K562 (cell line): ENCODE results near the gene NTPCR. TPM values are rescaled to one million over a fixed set of nuclear protein-coding genes. Genes with fewer than 3 reads are reported as not detected.

Source experiments
- ATAC-seq: fragments of 200-7000 bp; cut with Tn5 transposase; 3 replicates; pipeline ENCODE4 v1.9.1; 2020; ENCODE audit warnings: moderate library complexity
- BruUV-seq: library from RNA; stranded (reverse); fragments of 400-500 nt; replicated peaks from 2 replicates; lab custom pipeline; 2021; lab: Mats Ljungman, UMichigan
- CTCF ChIA-PET: fragments of 300-600 bp; formaldehyde crosslinking; extraction: SDS; loops from one replicate; lab custom pipeline; 2021; ENCODE audit warnings: low intra/inter-chr PET ratio; lab: Yijun Ruan, JAX
- POLR2A ChIA-PET: fragments of 300-600, 350-650 bp; sonication (Branson Sonifier 250); formaldehyde crosslinking; extraction: SDS; loops from one replicate; lab custom pipeline; 2021; ENCODE audit warnings: antibody characterized with exemption, inconsistent platforms; lab: Yijun Ruan, JAX
- DNase-seq, 4 experiments: peaks; one replicate each; pipeline versions ENCODE4 v3.0.0 to v3.0.0-alpha.2; 2011 to 2018; ENCODE audit warnings: low spot score in 3 of 4, mixed read lengths in 3 of 4; ENCODE audit errors: extremely low read depth in 1 of 4
- FAIRE-seq: peaks from 2 replicates; lab custom pipeline; 2011; peaks lifted over from hg19 to GRCh38; lab: Jason Lieb, UNC
- H2AFZ ChIP-seq: 2 replicates; pipeline ENCODE4 v1.6.0; 2011; ENCODE audit warnings: low read depth, low read length, control low read depth, inconsistent platforms
- H3K27ac ChIP-seq: fragments of 200-600 bp; 3 replicates; pipeline ENCODE4 v1.8.0; 2011; ENCODE audit warnings: low read depth, mild to moderate bottlenecking, control low read depth, inconsistent platforms, low read length, moderate library complexity, mixed read lengths; ENCODE audit errors: extremely low read depth
- H3K27me3 ChIP-seq, 2 experiments: fragments of 300-600 bp in 1 of 2; 2 replicates in 1 of 2; 3 replicates in 1 of 2; pipeline versions ENCODE4 v1.6.0 to v1.8.0; 2011; ENCODE audit warnings: inconsistent platforms in 2 of 2, low read length in 2 of 2, mild to moderate bottlenecking in 1 of 2, mixed read lengths in 1 of 2, moderate library complexity in 1 of 2; ENCODE audit not compliant: control insufficient read depth in 2 of 2, insufficient read depth in 2 of 2
- H3K36me3 ChIP-seq: fragments of 300-600 bp; 3 replicates; pipeline ENCODE4 v1.8.0; 2011; ENCODE audit warnings: mild to moderate bottlenecking, low read length, inconsistent platforms; ENCODE audit not compliant: control insufficient read depth, insufficient read depth
- H3K4me1 ChIP-seq, 2 experiments: fragments of 200-600 bp in 1 of 2; replicated peaks in 1 of 2; 2 replicates in 1 of 2; 3 replicates in 1 of 2; pipeline versions ENCODE4 v1.5.1 to v1.8.0; 2011; ENCODE audit warnings: inconsistent platforms in 2 of 2, low read length in 2 of 2, mild to moderate bottlenecking in 1 of 2, mixed read lengths in 1 of 2, moderate library complexity in 1 of 2; ENCODE audit not compliant: control insufficient read depth in 2 of 2, insufficient read depth in 2 of 2
- H3K4me2 ChIP-seq: 2 replicates; pipeline ENCODE4 v1.6.1; 2011; ENCODE audit warnings: low read length, control low read depth, inconsistent platforms, mixed read lengths; ENCODE audit not compliant: insufficient read depth
- H3K4me3 ChIP-seq: fragments of 200-600 bp; sonication (generic), shearing (Covaris generic); 2 replicates; pipeline ENCODE4 v1.5.1; 2016; ENCODE audit warnings: control low read depth, inconsistent platforms
- H3K79me2 ChIP-seq: fragments of 200-600 bp; 3 replicates; pipeline ENCODE4 v1.8.0; 2011; ENCODE audit warnings: low read length, inconsistent platforms; ENCODE audit not compliant: control insufficient read depth, insufficient read depth
- H3K9ac ChIP-seq, 2 experiments: 2 replicates each; pipeline versions ENCODE4 v1.6.0 to v1.6.1; 2011; ENCODE audit warnings: low read depth in 2 of 2, low read length in 2 of 2, control low read depth in 1 of 2, inconsistent platforms in 1 of 2, mild to moderate bottlenecking in 1 of 2, mixed read lengths in 1 of 2; ENCODE audit not compliant: insufficient read depth in 1 of 2
- H3K9me1 ChIP-seq: one replicate; pipeline ENCODE4 v1.6.0; 2011; ENCODE audit warnings: inconsistent platforms, mild to moderate bottlenecking, low read length, moderate library complexity; ENCODE audit not compliant: control insufficient read depth, insufficient read depth
- H3K9me3 ChIP-seq: replicated peaks from 2 replicates; pipeline ENCODE4 v1.5.1; 2011; ENCODE audit warnings: low read depth, low read length, inconsistent platforms; ENCODE audit not compliant: control insufficient read depth, insufficient read depth
- H4K20me1 ChIP-seq: replicated peaks from 2 replicates; pipeline ENCODE4 v1.6.1; 2011; ENCODE audit warnings: low read length, inconsistent platforms, mixed read lengths; ENCODE audit not compliant: control insufficient read depth, insufficient read depth
- CBX1 ChIP-seq: sonication (generic); IDR thresholded peaks from 2 replicates; pipeline ENCODE4 v1.6.1; 2016; ENCODE audit warnings: antibody characterized with exemption, low read depth, mild to moderate bottlenecking
- FOXM1 ChIP-seq, 2 experiments: fragments of 450-650 bp in 1 of 2; sonication (generic) in 1 of 2; formaldehyde crosslinking in 1 of 2; IDR thresholded peaks; 2 replicates each; pipeline versions ENCODE4 v1.6.1 to v1.9.0; 2017 to 2022; ENCODE audit warnings: low read depth in 2 of 2, mild to moderate bottlenecking in 2 of 2, missing genetic modification reagents in 1 of 2, moderate library complexity in 1 of 2
- FOXO4 ChIP-seq: fragments of 450-650 bp; formaldehyde crosslinking; IDR thresholded peaks from 2 replicates; pipeline ENCODE4 v1.4.0; 2020; ENCODE audit warnings: mild to moderate bottlenecking, moderate library complexity
- GTF2F1 ChIP-seq: IDR thresholded peaks from 2 replicates; pipeline ENCODE4 v1.6.1; 2011; ENCODE audit warnings: low read depth, low read length, improper control_type of control experiment
- LEF1 ChIP-seq: fragments of 450-650 bp; IDR thresholded peaks from 2 replicates; pipeline ENCODE4 v1.6.1; 2016; ENCODE audit warnings: mild to moderate bottlenecking
- MED1 ChIP-seq: sonication (generic); formaldehyde crosslinking; IDR thresholded peaks from 2 replicates; pipeline ENCODE4 v1.8.1; 2023; ENCODE audit warnings: missing genetic modification reagents, borderline replicate concordance
- PCBP1 ChIP-seq: fragments of 200-400 bp; formaldehyde crosslinking; IDR thresholded peaks from 2 replicates; pipeline ENCODE4 v1.6.1; 2018; ENCODE audit warnings: mild to moderate bottlenecking, low read depth, low read length; ENCODE audit not compliant: poor library complexity, severe bottlenecking
- POLR2A ChIP-seq: fragments of 450-650 bp; conservative IDR thresholded peaks from 2 replicates; pipeline ENCODE4 v1.6.1; 2016
- SAP30 ChIP-seq: fragments of 200-600 bp; sonication (generic); IDR thresholded peaks from 2 replicates; pipeline ENCODE4 v1.6.1; 2012; ENCODE audit warnings: borderline replicate concordance, low read depth, mild to moderate bottlenecking, moderate library complexity, low read length, control low read depth, inconsistent platforms; ENCODE audit not compliant: insufficient read depth, poor library complexity, severe bottlenecking
- SRSF9 ChIP-seq: fragments of 200-400 bp; formaldehyde crosslinking; IDR thresholded peaks from 2 replicates; pipeline ENCODE4 v1.6.1; 2017; ENCODE audit warnings: low read depth, low read length, borderline replicate concordance
- TEAD1 ChIP-seq, 2 experiments: fragments of 450-650 bp in 1 of 2; sonication (generic) in 1 of 2; formaldehyde crosslinking; IDR thresholded peaks; 2 replicates each; pipeline versions ENCODE4 v1.4.0 to v1.8.0; 2020 to 2022; ENCODE audit warnings: mild to moderate bottlenecking in 2 of 2, missing genetic modification reagents in 1 of 2
- ZC3H8 ChIP-seq: fragments of 450-650 bp; IDR thresholded peaks from 2 replicates; pipeline ENCODE4 v1.6.1; 2017
- ZNF41 ChIP-seq: fragments of 250-450 bp; sonication (Bioruptor Pico); conservative IDR thresholded peaks from 2 replicates; pipeline ENCODE4 v1.4.0; 2020; ENCODE audit warnings: mild to moderate bottlenecking
- ZNF780A ChIP-seq: fragments of 250-450 bp; sonication (Bioruptor Pico); IDR thresholded peaks from 2 replicates; pipeline ENCODE4 v1.5.0; 2021; ENCODE audit warnings: mild to moderate bottlenecking
- WGBS: fragments of 100-300 bp; shearing (Covaris generic); methylation state at CpG from one replicate; pipeline ENCODE4 v1.1.6; 2016; ENCODE audit warnings: low coverage, mixed read lengths; ENCODE audit not compliant: insufficient coverage; ENCODE audit errors: missing lambda C conversion rate; 5-methylcytosine and 5-hydroxymethylcytosine counted together
- in situ Hi-C: fragments of 300-500 bp; cut with MboI; formaldehyde crosslinking; loops from 4 replicates; pipeline ENCODE4 v1.15.0; 2018; ENCODE audit warnings: inconsistent platforms, mixed read lengths
- intact Hi-C: fragments of 100-400 bp; cut with micrococcal nuclease; formaldehyde crosslinking; loops from 2 replicates; pipeline ENCODE4 v1.14.2; 2022
- polyA plus RNA-seq, 8 experiments: library from polyadenylated mRNA; depleted of rRNA in 4 of 8; stranded (reverse) in 5 of 8; unstranded in 3 of 8; fragments of >200 nt; fragmentation: Nextera tagmentation in 2 of 8; fragmentation: Illumina TruSeq in 1 of 8; extraction: Ambion mirVana in 2 of 8; extraction: Trizol in 1 of 8; gene quantifications; 2 replicates each; pipeline versions ENCODE4 v1.2.1 to v1.2.3, GENCODE V29; 2011 to 2014; ENCODE audit warnings: inconsistent platforms in 1 of 8, missing spikeins in 1 of 8
- total RNA-seq, 7 experiments: library from RNA; depleted of rRNA in 6 of 7; stranded (reverse); fragments of >200 nt in 6 of 7; fragmentation: Illumina TruSeq in 2 of 7; extraction: Trizol in 2 of 7; gene quantifications; 2 replicates each; pipeline versions ENCODE4 v1.2.1 to v1.2.3, GENCODE V29; 2011 to 2021; ENCODE audit warnings: low replicate concordance in 1 of 7
- TF ChIP-seq, protein P1 (sequence below): fragments of 250-450 bp; sonication (Bioruptor Pico); IDR thresholded peaks from 2 replicates; pipeline ENCODE4 v1.4.0; 2020; ENCODE audit warnings: mild to moderate bottlenecking, moderate library complexity
- TF ChIP-seq, protein P2 (sequence below): sonication (generic); formaldehyde crosslinking; IDR thresholded peaks from 2 replicates; pipeline ENCODE4 v1.8.1; 2023; ENCODE audit warnings: mild to moderate bottlenecking, missing genetic modification reagents

The NTPCR gene
- total and polyA plus RNA-seq, 9 of the 15 experiments (the other 6 are each of a cell fraction or from before 2014, with no cell fraction given), result 19.3 to 105 (median 48.8) TPM

GRCh38 chr1:233010146-233010545 is 59.7 kb downstream of the NTPCR start (continued):
- TF ChIP-seq, protein P1, sequence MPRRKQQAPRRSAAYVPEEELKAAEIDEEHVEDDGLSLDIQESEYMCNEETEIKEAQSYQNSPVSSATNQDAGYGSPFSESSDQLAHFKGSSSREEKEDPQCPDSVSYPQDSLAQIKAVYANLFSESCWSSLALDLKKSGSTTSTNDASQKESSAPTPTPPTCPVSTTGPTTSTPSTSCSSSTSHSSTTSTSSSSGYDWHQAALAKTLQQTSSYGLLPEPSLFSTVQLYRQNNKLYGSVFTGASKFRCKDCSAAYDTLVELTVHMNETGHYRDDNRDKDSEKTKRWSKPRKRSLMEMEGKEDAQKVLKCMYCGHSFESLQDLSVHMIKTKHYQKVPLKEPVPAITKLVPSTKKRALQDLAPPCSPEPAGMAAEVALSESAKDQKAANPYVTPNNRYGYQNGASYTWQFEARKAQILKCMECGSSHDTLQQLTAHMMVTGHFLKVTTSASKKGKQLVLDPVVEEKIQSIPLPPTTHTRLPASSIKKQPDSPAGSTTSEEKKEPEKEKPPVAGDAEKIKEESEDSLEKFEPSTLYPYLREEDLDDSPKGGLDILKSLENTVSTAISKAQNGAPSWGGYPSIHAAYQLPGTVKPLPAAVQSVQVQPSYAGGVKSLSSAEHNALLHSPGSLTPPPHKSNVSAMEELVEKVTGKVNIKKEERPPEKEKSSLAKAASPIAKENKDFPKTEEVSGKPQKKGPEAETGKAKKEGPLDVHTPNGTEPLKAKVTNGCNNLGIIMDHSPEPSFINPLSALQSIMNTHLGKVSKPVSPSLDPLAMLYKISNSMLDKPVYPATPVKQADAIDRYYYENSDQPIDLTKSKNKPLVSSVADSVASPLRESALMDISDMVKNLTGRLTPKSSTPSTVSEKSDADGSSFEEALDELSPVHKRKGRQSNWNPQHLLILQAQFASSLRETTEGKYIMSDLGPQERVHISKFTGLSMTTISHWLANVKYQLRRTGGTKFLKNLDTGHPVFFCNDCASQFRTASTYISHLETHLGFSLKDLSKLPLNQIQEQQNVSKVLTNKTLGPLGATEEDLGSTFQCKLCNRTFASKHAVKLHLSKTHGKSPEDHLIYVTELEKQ (CRISPR knock-in tag), result no peak
- no peak for TF ChIP-seq MED1 (CRISPR knock-in tag)
- no peak for TF ChIP-seq ZNF41 (CRISPR knock-in tag)
- no peak for TF ChIP-seq SRSF9

DNA sequence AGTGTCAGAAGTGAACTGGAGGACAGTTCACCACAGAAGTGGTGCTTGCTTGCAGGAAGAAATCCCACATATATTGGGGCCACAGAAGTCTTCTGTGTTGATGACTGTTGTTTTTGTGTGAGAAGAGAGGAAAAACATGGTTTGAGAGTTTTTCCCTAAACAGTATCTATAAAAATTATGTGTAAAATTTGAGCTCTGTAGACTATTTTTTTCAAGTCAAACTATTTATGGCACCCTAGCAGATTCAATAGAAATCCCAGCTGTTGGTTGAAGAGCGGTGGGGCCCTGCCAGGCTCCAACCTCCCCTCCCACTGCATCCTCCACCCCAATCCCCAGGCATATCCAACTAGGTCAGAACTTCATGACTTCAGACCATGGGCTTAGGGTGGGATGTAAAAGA is 61.6 kb downstream of the NTPCR start:
- DNase-seq, result no peak
- TF ChIP-seq ZC3H8 (no peak), CBX1 (no peak), LEF1 (no peak), POLR2A (no peak), FOXO4 (CRISPR knock-in tag) (no peak), TEAD1 (CRISPR knock-in tag; IDR thresholded peaks at IDR 0.05) (no peak), PCBP1 (no peak), GTF2F1 (no peak), FOXM1 (IDR thresholded peaks at IDR 0.05; ENCODE audit: low read depth) (no peak), FOXM1 (CRISPR knock-in tag; IDR thresholded peaks at IDR 0.05; ENCODE audit: low read depth) (no peak), SAP30 (no peak), ZNF780A (CRISPR knock-in tag) (no peak)
- TF ChIP-seq, protein P2, sequence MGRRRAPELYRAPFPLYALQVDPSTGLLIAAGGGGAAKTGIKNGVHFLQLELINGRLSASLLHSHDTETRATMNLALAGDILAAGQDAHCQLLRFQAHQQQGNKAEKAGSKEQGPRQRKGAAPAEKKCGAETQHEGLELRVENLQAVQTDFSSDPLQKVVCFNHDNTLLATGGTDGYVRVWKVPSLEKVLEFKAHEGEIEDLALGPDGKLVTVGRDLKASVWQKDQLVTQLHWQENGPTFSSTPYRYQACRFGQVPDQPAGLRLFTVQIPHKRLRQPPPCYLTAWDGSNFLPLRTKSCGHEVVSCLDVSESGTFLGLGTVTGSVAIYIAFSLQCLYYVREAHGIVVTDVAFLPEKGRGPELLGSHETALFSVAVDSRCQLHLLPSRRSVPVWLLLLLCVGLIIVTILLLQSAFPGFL, result no peak
- in situ Hi-C loops (no loop called here), intact Hi-C loops (no loop called here)
- no peak for FAIRE-seq
- ChIA-PET CTCF (no interaction called here), POLR2A (interaction anchor here (2.4 kb wide), 1 partner anchor 13 kb away, joined by 6 read pairs; no protein-coding TSS in a partner anchor)
- H3K9ac ChIP-seq, result no peak overlapping the region
- H3K36me3 ChIP-seq, result no peaks in the 10 kb centered on the region
- H3K27me3 ChIP-seq, result peaks cover 0 to 8% of the 10 kb centered on the region in 2 experiments; a peak in 4 of 5 replicates
- H4K20me1 ChIP-seq, result no peaks in the 10 kb centered on the region
- no peak overlapping the region for H3K4me2 ChIP-seq
- WGBS, result 0% methylated on average over 1 of the region's 1 CpG
- H3K9me3 ChIP-seq, result no peaks in the 10 kb centered on the region
- no peak overlapping the region for H3K4me3 ChIP-seq
- H3K4me1 ChIP-seq, result no peaks in the 10 kb centered on the region; a peak in 1 of 5 replicates
- BruUV-seq, result no TSS peak
- no peak for ATAC-seq
- no peaks in the 10 kb centered on the region for H3K79me2 ChIP-seq
- no peaks in the 10 kb centered on the region for H3K9me1 ChIP-seq
- no peak overlapping the region for H2AFZ ChIP-seq
- H3K27ac ChIP-seq, result no peak overlapping the region
